ENCODE data around the gene MYRFL. TPM values are rescaled to one million over a fixed set of nuclear protein-coding genes. Genes with fewer than 3 reads are reported as not detected.
A peak's percentile ranks its signal among the peaks of the same experiment; 100 is the strongest.
"Not testable (repeated sequence)": the region's sequence is repeated elsewhere in the genome, so short reads cannot be mapped to it uniquely, and the experiment has no call there.

Gene MYRFL
- 0.13 TPM in 1 of 2 replicates, not detected in the other for total RNA-seq
- long read RNA-seq, result 0 reads

GRCh38 chr12:69824966-69825560 is at the start of gene MYRFL:
TSS of gene MYRFL (plus strand) at chr12:69825227. CDS start at chr12:69825518, 291 bp downstream.
- Mint-ChIP-seq H3K27ac (ENCODE audit: unreplicated experiment) (no peak within 1 kb of the TSS), H3K27me3 (ENCODE audit: unreplicated experiment) (peaks cover 12% of the 10 kb centered on the region), H3K4me3 (ENCODE audit: unreplicated experiment) (no peak within 1 kb of the TSS), H3K4me1 (ENCODE audit: unreplicated experiment) (peaks cover 16% of the 10 kb centered on the region), H3K36me3 (ENCODE audit: unreplicated experiment) (no peaks in the 10 kb centered on the region), H3K9me3 (ENCODE audit: unreplicated experiment) (no peaks in the 10 kb centered on the region)
- DNase-seq (ENCODE audit: extremely low spot score, unreplicated experiment), result no peak
- TF ChIP-seq, protein P1, sequence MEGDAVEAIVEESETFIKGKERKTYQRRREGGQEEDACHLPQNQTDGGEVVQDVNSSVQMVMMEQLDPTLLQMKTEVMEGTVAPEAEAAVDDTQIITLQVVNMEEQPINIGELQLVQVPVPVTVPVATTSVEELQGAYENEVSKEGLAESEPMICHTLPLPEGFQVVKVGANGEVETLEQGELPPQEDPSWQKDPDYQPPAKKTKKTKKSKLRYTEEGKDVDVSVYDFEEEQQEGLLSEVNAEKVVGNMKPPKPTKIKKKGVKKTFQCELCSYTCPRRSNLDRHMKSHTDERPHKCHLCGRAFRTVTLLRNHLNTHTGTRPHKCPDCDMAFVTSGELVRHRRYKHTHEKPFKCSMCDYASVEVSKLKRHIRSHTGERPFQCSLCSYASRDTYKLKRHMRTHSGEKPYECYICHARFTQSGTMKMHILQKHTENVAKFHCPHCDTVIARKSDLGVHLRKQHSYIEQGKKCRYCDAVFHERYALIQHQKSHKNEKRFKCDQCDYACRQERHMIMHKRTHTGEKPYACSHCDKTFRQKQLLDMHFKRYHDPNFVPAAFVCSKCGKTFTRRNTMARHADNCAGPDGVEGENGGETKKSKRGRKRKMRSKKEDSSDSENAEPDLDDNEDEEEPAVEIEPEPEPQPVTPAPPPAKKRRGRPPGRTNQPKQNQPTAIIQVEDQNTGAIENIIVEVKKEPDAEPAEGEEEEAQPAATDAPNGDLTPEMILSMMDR (IDR thresholded peaks at IDR 0.05), result no peak

- TF ChIP-seq, protein P1 (IDR thresholded peaks at IDR 0.05), result peak; percentile 55
- peaks cover 13% of the 10 kb centered on the region for H3K36me3 Mint-ChIP-seq (ENCODE audit: unreplicated experiment)
- peak overlapping the region; percentile 61 for H3K4me3 Mint-ChIP-seq (ENCODE audit: unreplicated experiment)
- peaks cover 6% of the 10 kb centered on the region for H3K4me1 Mint-ChIP-seq (ENCODE audit: unreplicated experiment)
- peaks cover 14% of the 10 kb centered on the region for H3K9me3 Mint-ChIP-seq (ENCODE audit: unreplicated experiment)
- no peak overlapping the region for H3K27ac Mint-ChIP-seq (ENCODE audit: unreplicated experiment)
- H3K27me3 Mint-ChIP-seq (ENCODE audit: unreplicated experiment), result no peaks in the 10 kb centered on the region
- DNase-seq (ENCODE audit: extremely low spot score, unreplicated experiment), result no peak
These were observed 45.1 kb upstream of the MYRFL start for GRCh38 chr12:69779928-69780327.

DNA sequence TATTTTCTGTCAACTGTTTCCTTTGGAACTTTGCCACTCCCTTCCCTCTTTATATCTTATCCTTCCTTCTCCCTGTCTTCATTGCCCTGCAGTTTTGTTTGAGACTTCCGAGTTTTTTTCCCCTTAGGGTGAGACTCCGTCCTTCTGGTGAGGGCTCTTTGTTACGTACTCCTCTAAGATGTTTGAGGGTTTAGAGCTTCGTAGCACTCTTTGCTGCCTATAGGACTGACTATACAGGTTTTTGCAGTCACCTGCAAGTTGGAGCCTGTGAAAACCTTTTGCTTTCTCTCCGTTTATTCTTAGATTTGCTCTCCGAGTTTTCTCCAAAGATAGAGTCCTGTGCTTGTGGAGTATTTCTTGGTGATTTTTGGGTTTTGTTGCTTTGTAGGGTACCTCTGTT is 41.7 kb upstream of the MYRFL start:
- TF ChIP-seq, protein P1 (IDR thresholded peaks at IDR 0.05), result no peak
- Mint-ChIP-seq H3K36me3 (ENCODE audit: unreplicated experiment) (peaks cover 16% of the 10 kb centered on the region), H3K27me3 (ENCODE audit: unreplicated experiment) (no peaks in the 10 kb centered on the region), H3K4me3 (ENCODE audit: unreplicated experiment) (no peak overlapping the region), H3K27ac (ENCODE audit: unreplicated experiment) (no peak overlapping the region), H3K4me1 (ENCODE audit: unreplicated experiment) (peaks cover 6% of the 10 kb centered on the region), H3K9me3 (ENCODE audit: unreplicated experiment) (peaks cover 14% of the 10 kb centered on the region)
- DNase-seq (ENCODE audit: extremely low spot score, unreplicated experiment), result no peak

DNA sequence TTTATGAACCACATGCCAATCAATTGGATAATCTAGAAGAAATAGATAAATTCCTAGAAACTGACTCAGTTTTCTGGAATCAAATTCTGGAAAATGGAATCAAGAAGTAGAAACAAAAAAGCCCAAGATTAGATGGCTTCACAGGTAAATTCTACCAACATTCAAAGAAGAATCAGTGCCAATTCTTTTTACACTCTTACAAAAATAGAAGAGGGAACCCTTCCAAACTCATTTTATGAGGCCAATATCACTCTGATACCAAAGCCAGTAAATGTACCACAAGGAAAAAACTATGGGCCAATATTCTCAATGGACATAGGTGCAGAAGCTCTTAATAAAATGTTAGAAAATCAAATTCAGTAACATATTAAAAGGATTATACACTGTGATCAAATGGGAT is 35.7 kb upstream of the MYRFL start:
- TF ChIP-seq, protein P1 (IDR thresholded peaks at IDR 0.05), result no peak
- Mint-ChIP-seq H3K27ac (ENCODE audit: unreplicated experiment) (no peak overlapping the region), H3K4me3 (ENCODE audit: unreplicated experiment) (no peak overlapping the region), H3K27me3 (ENCODE audit: unreplicated experiment) (no peaks in the 10 kb centered on the region), H3K36me3 (ENCODE audit: unreplicated experiment) (peaks cover 28% of the 10 kb centered on the region), H3K4me1 (ENCODE audit: unreplicated experiment) (no peaks in the 10 kb centered on the region), H3K9me3 (ENCODE audit: unreplicated experiment) (peaks cover 29% of the 10 kb centered on the region)
- no peak for DNase-seq (ENCODE audit: extremely low spot score, unreplicated experiment)

GRCh38 chr12:69792533-69792932 is 32.5 kb upstream of the MYRFL start:
- Mint-ChIP-seq H3K4me3 (ENCODE audit: unreplicated experiment) (no peak overlapping the region), H3K27me3 (ENCODE audit: unreplicated experiment) (no peaks in the 10 kb centered on the region), H3K27ac (ENCODE audit: unreplicated experiment) (no peak overlapping the region), H3K36me3 (ENCODE audit: unreplicated experiment) (peaks cover 36% of the 10 kb centered on the region), H3K9me3 (ENCODE audit: unreplicated experiment) (peaks cover 29% of the 10 kb centered on the region), H3K4me1 (ENCODE audit: unreplicated experiment) (no peaks in the 10 kb centered on the region)
- TF ChIP-seq, protein P1 (IDR thresholded peaks at IDR 0.05), result no peak
- DNase-seq (ENCODE audit: extremely low spot score, unreplicated experiment), result no peak

GRCh38 chr12:69807101-69807897 is 17.7 kb upstream of the MYRFL start:
- H3K27me3 Mint-ChIP-seq (ENCODE audit: unreplicated experiment); H3K27ac Mint-ChIP-seq (ENCODE audit: unreplicated experiment); H3K4me3 Mint-ChIP-seq (ENCODE audit: unreplicated experiment); H3K9me3 Mint-ChIP-seq (ENCODE audit: unreplicated experiment); H3K4me1 Mint-ChIP-seq (ENCODE audit: unreplicated experiment); DNase-seq (ENCODE audit: extremely low spot score, unreplicated experiment): not testable (repeated sequence)
- H3K36me3 Mint-ChIP-seq (ENCODE audit: unreplicated experiment), result peaks cover 23% of the 10 kb centered on the region

Measured in osteocyte (in vitro differentiated cells).